Measurements from ENCODE around the gene TIGAR. TPM values are rescaled to one million over a fixed set of nuclear protein-coding genes. Genes with fewer than 3 reads are reported as not detected.

Gene TIGAR, protein sequence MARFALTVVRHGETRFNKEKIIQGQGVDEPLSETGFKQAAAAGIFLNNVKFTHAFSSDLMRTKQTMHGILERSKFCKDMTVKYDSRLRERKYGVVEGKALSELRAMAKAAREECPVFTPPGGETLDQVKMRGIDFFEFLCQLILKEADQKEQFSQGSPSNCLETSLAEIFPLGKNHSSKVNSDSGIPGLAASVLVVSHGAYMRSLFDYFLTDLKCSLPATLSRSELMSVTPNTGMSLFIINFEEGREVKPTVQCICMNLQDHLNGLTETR
- total RNA-seq, result 8.6 and 12.0 TPM in 2 replicates

GRCh38 chr12:4320853-4321701 is at the start of gene TIGAR:
Gene TIGAR (plus strand): TSS chr12:4321213. CDS start chr12:4321272, 59 bp downstream.

GRCh38 chr12:4273652-4274395 is 47.2 kb upstream of the TIGAR start, which contains the start of gene CCND2:
Gene CCND2 (plus strand): TSS chr12:4273762. CDS start chr12:4274041, 279 bp downstream.

GRCh38 chr12:4379405-4379804 is 58.4 kb downstream of the TIGAR start, which contains the start of gene FGF23:
Gene FGF23 (minus strand): TSS chr12:4379712. CDS start chr12:4379582, 130 bp downstream.

Other genes starting within 250 kb of the TIGAR start
- gene CCND2, start 47.5 kb upstream of the TIGAR start, total RNA-seq, result 13.1 and 25.3 TPM in 2 replicates
- gene FGF23, start 58.5 kb downstream of the TIGAR start, total RNA-seq, result not detected in 2 replicates
- not detected in 2 replicates for gene FGF6, start 124.6 kb downstream of the TIGAR start, total RNA-seq
- gene RAD51AP1, start 217.7 kb downstream of the TIGAR start, total RNA-seq, result 6.4 and 11.8 TPM in 2 replicates
- gene DYRK4, start 241.0 kb downstream of the TIGAR start, total RNA-seq, result 44.9 and 53.3 TPM in 2 replicates